ENCODE data around the gene COL28A1. TPM values are rescaled to one million over a fixed set of nuclear protein-coding genes. Genes with fewer than 3 reads are reported as not detected.
A peak's percentile ranks its signal among the peaks of the same experiment; 100 is the strongest.

Gene COL28A1
- total and polyA plus RNA-seq, 8 donors, result 0.73 to 2.8 (median 2.1) TPM

- no peak overlapping the region for H3K27ac ChIP-seq
Measured at GRCh38 chr7:7354674-7355073, 181.0 kb downstream of the COL28A1 start.

GRCh38 chr7:7352845-7353244 lies 182.8 kb downstream of the COL28A1 start:
- Histone ChIP-seq H3K4me3 (no peak overlapping the region), H3K27ac (no peak overlapping the region), H3K36me3 (no peaks in the 10 kb centered on the region), H3K9me3 (no peaks in the 10 kb centered on the region), H3K4me1 (no peaks in the 10 kb centered on the region), H3K27me3 (no peaks in the 10 kb centered on the region)
- TF ChIP-seq, protein P1, sequence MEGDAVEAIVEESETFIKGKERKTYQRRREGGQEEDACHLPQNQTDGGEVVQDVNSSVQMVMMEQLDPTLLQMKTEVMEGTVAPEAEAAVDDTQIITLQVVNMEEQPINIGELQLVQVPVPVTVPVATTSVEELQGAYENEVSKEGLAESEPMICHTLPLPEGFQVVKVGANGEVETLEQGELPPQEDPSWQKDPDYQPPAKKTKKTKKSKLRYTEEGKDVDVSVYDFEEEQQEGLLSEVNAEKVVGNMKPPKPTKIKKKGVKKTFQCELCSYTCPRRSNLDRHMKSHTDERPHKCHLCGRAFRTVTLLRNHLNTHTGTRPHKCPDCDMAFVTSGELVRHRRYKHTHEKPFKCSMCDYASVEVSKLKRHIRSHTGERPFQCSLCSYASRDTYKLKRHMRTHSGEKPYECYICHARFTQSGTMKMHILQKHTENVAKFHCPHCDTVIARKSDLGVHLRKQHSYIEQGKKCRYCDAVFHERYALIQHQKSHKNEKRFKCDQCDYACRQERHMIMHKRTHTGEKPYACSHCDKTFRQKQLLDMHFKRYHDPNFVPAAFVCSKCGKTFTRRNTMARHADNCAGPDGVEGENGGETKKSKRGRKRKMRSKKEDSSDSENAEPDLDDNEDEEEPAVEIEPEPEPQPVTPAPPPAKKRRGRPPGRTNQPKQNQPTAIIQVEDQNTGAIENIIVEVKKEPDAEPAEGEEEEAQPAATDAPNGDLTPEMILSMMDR (IDR thresholded peaks at IDR 0.05), result no peak
- intact Hi-C loops (cut with DNase I), result no loop called here
- ATAC-seq (no peak), DNase-seq (no peak)

More at GRCh38 chr7:7354674-7355073, 181.0 kb downstream of the COL28A1 start:
- Histone ChIP-seq H3K36me3 (no peaks in the 10 kb centered on the region), H3K4me1 (no peaks in the 10 kb centered on the region), H3K4me3 (no peak overlapping the region), H3K27me3 (no peaks in the 10 kb centered on the region), H3K9me3 (no peaks in the 10 kb centered on the region)
- peak in 1 of 4 donors; percentile 17 for DNase-seq
- intact Hi-C loops (cut with DNase I), result no loop called here
- TF ChIP-seq, protein P1 (IDR thresholded peaks at IDR 0.05), result no peak
- ATAC-seq, result peak; percentile 50

DNA sequence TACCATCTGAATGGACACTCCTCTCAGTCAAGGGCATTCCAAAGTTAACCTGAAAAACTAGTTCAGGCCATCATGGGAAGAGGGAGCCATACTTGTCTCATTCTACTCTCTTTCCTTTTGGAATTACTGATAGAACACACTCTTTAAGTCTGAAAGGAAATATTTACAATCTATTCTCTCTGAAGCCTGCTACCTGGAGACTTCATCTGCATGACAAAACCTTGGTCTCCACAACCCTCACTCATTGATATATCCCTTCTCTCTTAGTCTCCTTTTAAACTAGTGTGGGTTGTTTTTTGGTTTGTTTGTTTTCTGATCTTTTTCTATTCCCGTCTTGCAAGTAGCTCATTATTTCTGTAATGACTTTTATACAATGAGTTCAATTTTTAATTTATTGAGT lies 183.8 kb downstream of the COL28A1 start:
- Histone ChIP-seq H3K4me3 (no peak overlapping the region), H3K9me3 (no peaks in the 10 kb centered on the region), H3K36me3 (no peaks in the 10 kb centered on the region), H3K27me3 (no peaks in the 10 kb centered on the region), H3K4me1 (no peaks in the 10 kb centered on the region), H3K27ac (no peak overlapping the region)
- intact Hi-C loops (cut with DNase I), result no loop called here
- DNase-seq, result no peak
- TF ChIP-seq, protein P1 (IDR thresholded peaks at IDR 0.05), result no peak
- ATAC-seq, result no peak

DNA sequence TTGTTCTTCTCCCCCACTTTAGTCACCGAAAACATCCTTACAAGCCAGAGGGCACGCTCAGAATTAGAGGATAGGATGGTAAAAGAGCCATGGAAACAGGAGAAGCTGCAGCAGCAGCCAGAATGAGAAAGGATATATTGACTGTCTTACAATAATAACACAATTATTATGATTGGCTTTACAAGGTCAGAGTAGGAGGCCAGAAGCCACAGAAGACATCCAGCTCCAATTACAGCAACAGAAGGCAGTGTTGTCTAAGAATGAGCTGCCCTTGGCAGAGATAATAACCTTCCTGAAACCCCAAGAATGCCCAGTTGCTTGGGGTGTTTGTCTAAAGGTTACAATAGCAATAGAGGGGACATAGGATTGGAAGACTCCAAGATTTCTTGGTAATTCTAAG lies 184.5 kb downstream of the COL28A1 start:
- DNase-seq (no peak), ATAC-seq (no peak)
- intact Hi-C loops (cut with DNase I), result no loop called here
- Histone ChIP-seq H3K4me1 (no peaks in the 10 kb centered on the region), H3K9me3 (no peaks in the 10 kb centered on the region), H3K27me3 (no peaks in the 10 kb centered on the region), H3K4me3 (no peak overlapping the region), H3K36me3 (no peaks in the 10 kb centered on the region), H3K27ac (no peak overlapping the region)
- TF ChIP-seq, protein P1 (IDR thresholded peaks at IDR 0.05), result no peak

GRCh38 chr7:7349156-7349555 lies 186.5 kb downstream of the COL28A1 start:
- Histone ChIP-seq H3K27ac (no peak overlapping the region), H3K9me3 (no peaks in the 10 kb centered on the region), H3K36me3 (no peaks in the 10 kb centered on the region), H3K27me3 (no peaks in the 10 kb centered on the region), H3K4me3 (no peak overlapping the region), H3K4me1 (no peaks in the 10 kb centered on the region)
- DNase-seq, result no peak
- TF ChIP-seq, protein P1 (IDR thresholded peaks at IDR 0.05), result no peak
- ATAC-seq, result no peak
- intact Hi-C loops (cut with DNase I), result no loop called here
